SH-SY5Y (cell line): Measurements from ENCODE around the gene PECR.

ENCODE experiments used
- GATA2 ChIP-seq: IDR thresholded peaks from 2 replicates; pipeline ENCODE4 v1.6.1; 2011; ENCODE audit warnings: mild to moderate bottlenecking, low read depth, low read length
- GATA3 ChIP-seq: IDR thresholded peaks from 2 replicates; pipeline ENCODE4 v1.6.1; 2011; ENCODE audit warnings: low read depth, mild to moderate bottlenecking, low read length, moderate library complexity

DNA sequence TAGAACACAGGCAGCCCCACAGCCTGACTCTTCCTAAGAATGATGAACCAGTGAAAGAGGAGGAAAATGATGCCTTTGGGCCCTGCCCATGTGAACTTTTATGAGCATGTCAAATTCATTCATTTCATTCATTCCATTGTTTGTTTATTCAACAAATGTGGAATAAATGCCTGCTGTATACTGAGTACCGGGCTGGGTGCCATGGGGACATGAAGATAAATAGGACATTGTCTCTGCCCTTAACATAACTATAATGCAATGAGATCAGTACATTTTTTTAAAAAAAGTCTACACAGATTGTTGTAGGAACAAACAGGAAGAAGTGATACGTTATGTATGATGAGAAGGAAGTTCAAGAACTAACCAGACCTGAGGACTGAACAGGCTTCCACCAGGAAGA, 83.0 kb downstream of the PECR start:
- no peak for TF ChIP-seq GATA2
- no peak for TF ChIP-seq GATA3
